Measurements from ENCODE around the gene VPREB3. TPM values are rescaled to one million over a fixed set of nuclear protein-coding genes. Genes with fewer than 3 reads are reported as not detected.

Gene VPREB3
- total RNA-seq, 1 experiment from 2014 or later: 2.4 TPM

DNA sequence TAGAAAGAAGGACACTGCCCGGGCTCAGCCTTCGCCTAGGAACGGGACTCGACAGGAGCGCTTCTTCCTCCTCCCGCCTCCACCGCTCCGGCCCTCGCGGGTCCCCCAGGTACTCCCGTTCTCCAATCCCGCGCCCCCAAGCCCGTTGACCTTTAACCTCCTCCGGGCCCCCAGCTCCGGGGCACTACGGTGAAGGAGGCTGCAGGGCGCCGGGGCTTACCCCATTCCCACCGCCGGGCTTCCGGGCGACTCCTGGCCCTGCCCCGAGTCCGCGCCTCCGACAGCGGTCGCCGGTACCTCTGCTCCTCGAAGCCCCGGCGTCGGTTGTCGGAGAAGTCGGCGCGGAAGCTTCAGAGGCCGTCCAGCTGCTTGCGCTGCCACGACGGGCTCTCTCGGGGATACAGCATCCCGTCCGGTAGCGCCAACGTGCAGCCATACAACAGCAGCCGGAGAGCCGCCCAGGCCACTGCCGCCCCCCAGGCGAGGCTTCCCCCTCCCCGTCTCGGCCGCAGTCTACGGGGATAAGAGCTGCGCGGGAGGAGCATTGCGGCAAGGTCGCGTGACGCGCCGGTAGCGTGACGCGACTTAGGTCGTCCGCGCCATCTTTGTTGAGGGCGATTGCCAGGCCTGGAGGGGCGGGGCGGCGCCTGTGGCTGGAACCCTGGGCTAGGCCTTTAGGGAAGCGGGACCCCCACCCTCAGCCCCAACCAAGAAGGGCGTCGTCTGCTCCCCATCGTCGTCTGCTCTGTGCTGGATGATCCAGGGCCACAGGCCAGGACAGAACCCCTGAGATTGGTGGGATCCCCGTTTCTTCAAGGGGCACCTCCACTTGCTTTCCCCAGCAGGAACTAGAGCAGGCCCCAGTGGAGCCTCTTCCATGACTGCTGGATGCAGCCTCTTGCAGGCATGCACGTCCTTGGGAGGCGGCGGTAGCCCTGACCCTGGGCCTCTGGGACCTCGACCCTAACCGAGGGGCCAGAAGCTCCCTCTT is 37.1 kb downstream of the VPREB3 start (continued):
- TF ChIP-seq FOSL1 (IDR thresholded peaks at IDR 0.05; ENCODE audit: low read depth) (no peak), CEBPB (IDR thresholded peaks at IDR 0.05; ENCODE audit: low read depth) (no peak), YY1 (IDR thresholded peaks at IDR 0.05; ENCODE audit: extremely low read depth, insufficient replicate concordance, low read depth, low read length) (peak; percentile 99), SP1 (IDR thresholded peaks at IDR 0.05; ENCODE audit: low read depth) (peak; percentile 61), POLR2AphosphoS5 (IDR thresholded peaks at IDR 0.05; ENCODE audit: low read depth, low read length) (peak; percentile 91), SIN3A (IDR thresholded peaks at IDR 0.05; ENCODE audit: low read depth) (peak; percentile 75; the same call in 1 of the 2 replicates), EZH2 (IDR thresholded peaks at IDR 0.05) (no peak)
- TF ChIP-seq, protein P1, sequence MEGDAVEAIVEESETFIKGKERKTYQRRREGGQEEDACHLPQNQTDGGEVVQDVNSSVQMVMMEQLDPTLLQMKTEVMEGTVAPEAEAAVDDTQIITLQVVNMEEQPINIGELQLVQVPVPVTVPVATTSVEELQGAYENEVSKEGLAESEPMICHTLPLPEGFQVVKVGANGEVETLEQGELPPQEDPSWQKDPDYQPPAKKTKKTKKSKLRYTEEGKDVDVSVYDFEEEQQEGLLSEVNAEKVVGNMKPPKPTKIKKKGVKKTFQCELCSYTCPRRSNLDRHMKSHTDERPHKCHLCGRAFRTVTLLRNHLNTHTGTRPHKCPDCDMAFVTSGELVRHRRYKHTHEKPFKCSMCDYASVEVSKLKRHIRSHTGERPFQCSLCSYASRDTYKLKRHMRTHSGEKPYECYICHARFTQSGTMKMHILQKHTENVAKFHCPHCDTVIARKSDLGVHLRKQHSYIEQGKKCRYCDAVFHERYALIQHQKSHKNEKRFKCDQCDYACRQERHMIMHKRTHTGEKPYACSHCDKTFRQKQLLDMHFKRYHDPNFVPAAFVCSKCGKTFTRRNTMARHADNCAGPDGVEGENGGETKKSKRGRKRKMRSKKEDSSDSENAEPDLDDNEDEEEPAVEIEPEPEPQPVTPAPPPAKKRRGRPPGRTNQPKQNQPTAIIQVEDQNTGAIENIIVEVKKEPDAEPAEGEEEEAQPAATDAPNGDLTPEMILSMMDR (IDR thresholded peaks at IDR 0.05 in 2 of 3, conservative IDR thresholded peaks at IDR 0.05 in 1 of 3; ENCODE audit: borderline replicate concordance in 1 of 3, insufficient read depth in 1 of 3, low read depth in 2 of 3, low read length in 2 of 3): no peak
- TF ChIP-seq, protein P2, sequence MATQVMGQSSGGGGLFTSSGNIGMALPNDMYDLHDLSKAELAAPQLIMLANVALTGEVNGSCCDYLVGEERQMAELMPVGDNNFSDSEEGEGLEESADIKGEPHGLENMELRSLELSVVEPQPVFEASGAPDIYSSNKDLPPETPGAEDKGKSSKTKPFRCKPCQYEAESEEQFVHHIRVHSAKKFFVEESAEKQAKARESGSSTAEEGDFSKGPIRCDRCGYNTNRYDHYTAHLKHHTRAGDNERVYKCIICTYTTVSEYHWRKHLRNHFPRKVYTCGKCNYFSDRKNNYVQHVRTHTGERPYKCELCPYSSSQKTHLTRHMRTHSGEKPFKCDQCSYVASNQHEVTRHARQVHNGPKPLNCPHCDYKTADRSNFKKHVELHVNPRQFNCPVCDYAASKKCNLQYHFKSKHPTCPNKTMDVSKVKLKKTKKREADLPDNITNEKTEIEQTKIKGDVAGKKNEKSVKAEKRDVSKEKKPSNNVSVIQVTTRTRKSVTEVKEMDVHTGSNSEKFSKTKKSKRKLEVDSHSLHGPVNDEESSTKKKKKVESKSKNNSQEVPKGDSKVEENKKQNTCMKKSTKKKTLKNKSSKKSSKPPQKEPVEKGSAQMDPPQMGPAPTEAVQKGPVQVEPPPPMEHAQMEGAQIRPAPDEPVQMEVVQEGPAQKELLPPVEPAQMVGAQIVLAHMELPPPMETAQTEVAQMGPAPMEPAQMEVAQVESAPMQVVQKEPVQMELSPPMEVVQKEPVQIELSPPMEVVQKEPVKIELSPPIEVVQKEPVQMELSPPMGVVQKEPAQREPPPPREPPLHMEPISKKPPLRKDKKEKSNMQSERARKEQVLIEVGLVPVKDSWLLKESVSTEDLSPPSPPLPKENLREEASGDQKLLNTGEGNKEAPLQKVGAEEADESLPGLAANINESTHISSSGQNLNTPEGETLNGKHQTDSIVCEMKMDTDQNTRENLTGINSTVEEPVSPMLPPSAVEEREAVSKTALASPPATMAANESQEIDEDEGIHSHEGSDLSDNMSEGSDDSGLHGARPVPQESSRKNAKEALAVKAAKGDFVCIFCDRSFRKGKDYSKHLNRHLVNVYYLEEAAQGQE (IDR thresholded peaks at IDR 0.05; ENCODE audit: low read depth): no peak

All from HCT116 (cell line).